HG03558 (cell line): ENCODE results near the gene ASXL2.
"Not testable (repeated sequence)": the region's sequence is repeated elsewhere in the genome, so short reads cannot be mapped to it uniquely, and the experiment has no call there.

Experiments
- ATAC-seq: cut with Tn5 transposase; IDR thresholded peaks from one replicate; pipeline ENCODE4 v1.9.1; 2021; ENCODE audit warnings: moderate number of reproducible peaks; ENCODE audit not compliant: unreplicated experiment; ENCODE audit errors: extremely low read depth

Gene ASXL2

GRCh38 chr2:25838152-25838756 lies 40.0 kb downstream of the ASXL2 start:
- ATAC-seq, result no peak

GRCh38 chr2:25835906-25836305 lies 42.4 kb downstream of the ASXL2 start:
- no peak for ATAC-seq

GRCh38 chr2:25833566-25833965 lies 44.7 kb downstream of the ASXL2 start:
- no peak for ATAC-seq

- no peak for ATAC-seq
These were observed 45.4 kb downstream of the ASXL2 start for GRCh38 chr2:25832897-25833296.

GRCh38 chr2:25831746-25832449 lies 46.4 kb downstream of the ASXL2 start:
- no peak for ATAC-seq

- no peak for ATAC-seq
These were observed 48.5 kb downstream of the ASXL2 start for GRCh38 chr2:25829828-25830227.

GRCh38 chr2:25829377-25829704 lies 48.9 kb downstream of the ASXL2 start:
- no peak for ATAC-seq

GRCh38 chr2:25828532-25829376 lies 49.5 kb downstream of the ASXL2 start:
- ATAC-seq, result not testable (repeated sequence)

GRCh38 chr2:25825238-25825637 lies 53.0 kb downstream of the ASXL2 start:
- ATAC-seq, result no peak

GRCh38 chr2:25824718-25825117 lies 53.6 kb downstream of the ASXL2 start:
- ATAC-seq, result no peak

GRCh38 chr2:25824216-25824615 lies 54.1 kb downstream of the ASXL2 start:
- no peak for ATAC-seq

- ATAC-seq, result no peak
These were observed 55.8 kb downstream of the ASXL2 start for GRCh38 chr2:25822190-25823117.

GRCh38 chr2:25821225-25822056 lies 56.8 kb downstream of the ASXL2 start:
- ATAC-seq, result no peak

GRCh38 chr2:25819597-25820039 lies 58.7 kb downstream of the ASXL2 start:
- no peak for ATAC-seq

GRCh38 chr2:25817630-25818029 lies 60.7 kb downstream of the ASXL2 start:
- no peak for ATAC-seq

- no peak for ATAC-seq
These were observed 61.3 kb downstream of the ASXL2 start for GRCh38 chr2:25817006-25817405.

GRCh38 chr2:25816249-25816648 lies 62.0 kb downstream of the ASXL2 start:
- no peak for ATAC-seq

- no peak for ATAC-seq
These were observed 63.6 kb downstream of the ASXL2 start for GRCh38 chr2:25814681-25815080.

- no peak for ATAC-seq
These were observed 67.9 kb downstream of the ASXL2 start for GRCh38 chr2:25810428-25810827.
